LHCN-M2 (cell line): ENCODE results near the gene METTL23. TPM values are rescaled to one million over a fixed set of nuclear protein-coding genes. Genes with fewer than 3 reads are reported as not detected.

Experiments
- DNase-seq: peaks from one replicate; pipeline ENCODE4 v3.0.0-alpha.2; 2012; ENCODE audit warnings: low read depth
- polyA plus RNA-seq: library from polyadenylated mRNA; unstranded; fragments of >200 nt; gene quantifications from one replicate; pipeline ENCODE4 v1.2.1, GENCODE V29; 2012; ENCODE audit warnings: missing spikeins
- total RNA-seq: library from RNA; depleted of rRNA; stranded (reverse); fragments of >200 nt; gene quantifications from 2 replicates; pipeline ENCODE4 v1.2.3, GENCODE V29; 2014; rRNA removed

The METTL23 gene, protein sequence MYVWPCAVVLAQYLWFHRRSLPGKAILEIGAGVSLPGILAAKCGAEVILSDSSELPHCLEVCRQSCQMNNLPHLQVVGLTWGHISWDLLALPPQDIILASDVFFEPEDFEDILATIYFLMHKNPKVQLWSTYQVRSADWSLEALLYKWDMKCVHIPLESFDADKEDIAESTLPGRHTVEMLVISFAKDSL
- 40.5 and 41.2 TPM in 2 replicates for total RNA-seq
- polyA plus RNA-seq: 38.5 TPM

DNA sequence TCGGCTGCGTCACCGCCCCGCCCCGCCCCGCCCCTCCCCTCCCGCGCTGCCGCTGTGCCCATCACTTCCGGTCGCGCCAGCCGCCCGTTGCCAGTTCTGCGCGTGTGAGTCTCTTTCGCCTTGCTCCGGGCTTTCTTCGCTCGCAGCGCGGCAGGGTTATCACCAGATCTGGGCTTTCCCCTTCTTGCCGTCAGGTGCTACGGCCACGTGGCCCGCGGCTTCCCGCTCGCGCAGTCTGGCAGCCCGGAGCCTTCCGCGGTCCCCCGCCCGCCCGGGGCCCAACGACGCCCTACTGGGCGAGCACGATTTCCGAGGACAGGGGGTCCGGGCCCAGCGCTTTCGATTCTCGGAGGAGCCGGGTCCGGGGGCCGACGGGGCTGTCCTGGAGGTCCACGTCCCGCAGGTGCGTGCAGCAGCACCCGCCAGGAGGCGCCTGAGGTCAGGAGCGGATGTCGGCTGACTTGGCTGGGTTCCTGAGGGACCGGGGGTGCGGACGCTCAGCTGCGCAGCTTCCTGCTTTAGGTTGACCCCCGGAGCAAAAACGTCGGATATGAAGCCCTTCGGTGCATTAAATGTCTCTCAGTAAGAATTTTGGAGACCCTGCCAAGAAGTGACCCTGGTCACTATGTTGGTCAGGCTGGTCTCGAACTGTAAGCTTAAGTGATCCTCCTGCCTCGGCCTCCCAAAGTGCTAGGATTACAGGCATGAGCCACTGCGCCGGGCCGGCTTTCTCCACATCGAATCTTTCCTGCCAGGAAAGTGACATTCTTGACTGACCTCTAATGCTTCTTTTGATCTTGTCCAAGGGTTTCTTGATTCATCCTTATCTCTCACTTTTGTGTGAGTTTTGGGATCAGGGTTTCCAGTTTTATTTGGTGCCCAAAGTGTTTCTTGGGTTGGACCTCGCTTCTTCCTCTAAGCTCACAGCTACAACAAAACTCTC is at the start of gene METTL23:
Gene METTL23, plus strand, starts transcription at position 64 of the 943 bp plus-strand sequence. CDS start 2,872 bp downstream, outside the sequence.
- DNase-seq: peak; percentile 66

DNA sequence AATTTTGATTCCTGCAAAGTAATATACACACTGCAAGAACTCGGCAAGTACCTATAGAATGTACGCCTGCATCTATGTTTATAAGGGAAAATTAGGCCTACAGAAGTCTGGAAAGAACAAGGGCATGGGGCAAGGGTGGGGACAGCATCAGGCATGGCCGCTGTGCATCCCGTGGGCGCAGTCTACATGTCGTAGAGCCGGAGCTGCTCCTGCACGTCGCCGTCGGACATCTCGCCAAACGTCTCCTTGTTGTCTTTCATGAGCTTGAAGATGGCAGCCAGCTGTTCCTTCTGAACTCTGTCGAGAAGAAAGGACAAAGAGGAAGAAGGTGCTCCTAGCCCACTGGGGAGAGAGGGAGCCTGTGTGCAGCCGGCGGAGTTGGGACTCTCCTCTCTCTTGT is 49.2 kb upstream of the METTL23 start:
- DNase-seq: no peak

DNA sequence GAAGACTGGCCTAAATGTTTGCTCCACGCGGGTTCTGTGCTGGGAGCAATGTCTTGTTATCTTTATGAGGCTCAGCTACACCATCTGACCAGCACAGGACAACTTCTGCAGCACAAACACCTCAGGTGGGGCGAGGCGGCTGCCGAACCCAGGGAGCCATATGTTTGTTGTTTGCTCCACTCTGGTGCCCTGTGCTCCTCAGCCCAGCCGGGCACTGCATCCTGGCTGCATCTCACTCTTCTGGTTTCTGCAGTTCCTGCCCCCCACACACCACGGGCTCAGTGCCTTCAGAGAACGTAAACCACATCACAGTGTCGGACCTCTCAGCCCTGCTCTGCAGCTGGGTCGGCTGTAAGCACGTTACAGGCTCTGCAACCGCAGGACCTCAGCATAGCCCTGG is 48.3 kb upstream of the METTL23 start:
- no peak for DNase-seq

DNA sequence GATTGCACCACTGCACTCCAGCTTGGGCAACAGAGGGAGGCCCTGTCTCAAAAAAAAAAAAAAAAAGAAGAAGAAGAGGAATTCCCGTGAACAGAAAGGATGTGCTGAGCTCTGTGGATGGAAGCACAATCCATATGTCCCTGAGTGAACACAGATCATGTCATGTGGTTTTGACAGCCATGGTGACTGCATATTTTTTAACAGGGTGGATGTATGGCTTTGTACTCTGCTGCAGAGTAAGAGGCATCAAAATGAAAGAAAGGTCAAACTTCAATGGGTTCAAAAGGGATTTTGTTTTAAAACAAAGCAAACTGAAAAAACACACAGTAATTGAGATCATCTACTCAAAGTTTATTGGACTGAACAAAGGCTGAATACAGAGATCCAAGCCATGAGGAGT is 47.4 kb upstream of the METTL23 start:
- no peak for DNase-seq

DNA sequence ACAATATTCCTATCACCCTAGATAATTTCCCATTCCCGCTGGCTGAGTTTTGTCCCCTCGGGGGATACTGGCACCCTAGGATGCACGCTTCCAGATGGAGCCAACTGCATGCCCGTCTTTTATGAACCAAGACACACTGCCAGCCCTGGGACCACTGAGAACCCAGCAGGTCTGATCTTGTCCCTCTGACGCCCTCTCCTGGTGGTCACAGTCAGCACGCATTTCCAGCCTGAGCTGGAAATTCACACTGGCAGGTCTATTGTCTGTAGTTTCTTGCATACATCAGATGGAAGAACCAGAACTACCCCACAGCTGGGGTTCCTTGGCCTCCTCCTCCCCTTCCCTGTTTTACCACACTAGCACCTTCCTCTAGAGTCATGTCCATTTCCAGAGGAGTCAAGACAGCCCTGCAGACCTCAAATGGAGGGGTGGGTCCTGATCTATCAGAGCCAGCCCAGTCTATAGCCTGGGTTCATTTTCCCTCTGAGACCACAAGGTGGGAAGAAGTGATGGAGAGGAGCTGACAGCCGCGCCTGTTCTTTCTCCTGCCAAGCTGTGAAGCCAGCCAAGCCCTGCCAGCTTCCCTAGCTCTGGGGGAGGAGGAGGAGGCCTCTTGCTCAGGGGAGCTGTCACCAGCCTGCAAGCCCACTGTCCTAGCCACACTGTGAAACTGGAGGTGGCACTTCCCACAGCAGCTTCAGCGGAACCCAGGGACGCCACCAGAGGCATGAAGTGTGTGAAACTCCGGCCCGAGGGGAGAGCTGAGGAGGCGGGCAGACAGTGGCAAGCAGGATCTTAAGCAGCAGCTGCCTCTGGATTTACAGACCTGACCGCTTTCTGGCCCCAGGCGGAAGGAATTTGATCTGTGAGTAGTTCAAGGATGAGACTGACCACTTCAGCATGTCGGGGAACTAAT is 45.2 kb upstream of the METTL23 start:
- peak; percentile 95 for DNase-seq

DNA sequence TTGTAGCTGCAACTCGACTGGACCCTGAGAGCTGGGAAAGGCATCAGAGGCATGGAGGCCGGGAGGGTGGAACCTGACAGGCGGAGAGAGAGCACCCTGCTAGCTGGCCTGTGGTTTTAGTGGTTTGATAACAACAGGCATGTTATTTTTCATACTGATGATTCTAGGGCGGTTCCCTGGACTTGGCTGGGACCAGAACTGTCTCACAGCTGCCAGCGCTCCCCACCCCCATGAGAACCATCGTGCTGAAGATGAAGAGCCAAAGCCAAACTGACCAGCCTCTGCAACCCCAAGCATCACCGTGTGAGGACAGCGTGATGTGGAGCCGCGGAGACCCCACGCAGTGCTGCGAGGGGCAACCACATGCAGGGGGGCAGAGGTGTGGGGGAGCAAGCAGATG is 44.3 kb upstream of the METTL23 start:
- peak; percentile 96 for DNase-seq

DNA sequence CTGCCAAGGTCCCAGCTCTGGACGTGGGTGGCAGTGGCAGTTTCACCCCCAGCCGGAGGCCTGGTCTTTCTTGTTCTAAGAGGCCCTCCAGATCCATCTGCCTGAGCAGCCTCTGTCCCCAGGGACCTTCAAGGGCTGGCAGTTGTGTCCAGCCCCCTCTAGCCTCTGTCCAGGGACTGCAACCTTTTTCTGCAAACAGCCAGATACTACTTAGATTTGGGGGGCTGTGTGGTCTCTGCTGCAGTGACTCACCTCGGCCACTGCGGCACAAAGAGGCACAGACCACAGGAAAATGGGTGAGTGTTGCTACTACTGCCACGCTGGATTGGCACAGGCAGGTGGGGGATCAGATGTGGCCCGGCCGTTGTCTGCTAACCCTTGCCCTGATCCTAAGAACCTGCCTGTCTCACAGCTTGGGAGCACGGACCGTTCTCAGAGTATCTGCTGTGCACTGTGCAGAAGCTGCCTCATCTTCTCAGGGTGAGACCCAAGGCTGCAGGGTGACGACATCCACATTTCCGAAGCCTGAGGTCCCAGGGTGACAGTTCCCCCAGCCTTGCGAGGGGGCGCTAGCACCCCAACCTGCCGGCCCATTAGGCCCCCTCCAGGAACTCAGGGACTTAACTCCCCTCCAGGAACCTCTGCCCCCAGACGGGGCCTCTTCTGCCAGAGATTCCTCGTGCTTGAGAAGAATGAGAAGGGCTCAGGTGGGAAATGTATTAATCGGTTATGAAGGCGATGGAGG is 43.5 kb upstream of the METTL23 start:
- peak; percentile 96 for DNase-seq

DNA sequence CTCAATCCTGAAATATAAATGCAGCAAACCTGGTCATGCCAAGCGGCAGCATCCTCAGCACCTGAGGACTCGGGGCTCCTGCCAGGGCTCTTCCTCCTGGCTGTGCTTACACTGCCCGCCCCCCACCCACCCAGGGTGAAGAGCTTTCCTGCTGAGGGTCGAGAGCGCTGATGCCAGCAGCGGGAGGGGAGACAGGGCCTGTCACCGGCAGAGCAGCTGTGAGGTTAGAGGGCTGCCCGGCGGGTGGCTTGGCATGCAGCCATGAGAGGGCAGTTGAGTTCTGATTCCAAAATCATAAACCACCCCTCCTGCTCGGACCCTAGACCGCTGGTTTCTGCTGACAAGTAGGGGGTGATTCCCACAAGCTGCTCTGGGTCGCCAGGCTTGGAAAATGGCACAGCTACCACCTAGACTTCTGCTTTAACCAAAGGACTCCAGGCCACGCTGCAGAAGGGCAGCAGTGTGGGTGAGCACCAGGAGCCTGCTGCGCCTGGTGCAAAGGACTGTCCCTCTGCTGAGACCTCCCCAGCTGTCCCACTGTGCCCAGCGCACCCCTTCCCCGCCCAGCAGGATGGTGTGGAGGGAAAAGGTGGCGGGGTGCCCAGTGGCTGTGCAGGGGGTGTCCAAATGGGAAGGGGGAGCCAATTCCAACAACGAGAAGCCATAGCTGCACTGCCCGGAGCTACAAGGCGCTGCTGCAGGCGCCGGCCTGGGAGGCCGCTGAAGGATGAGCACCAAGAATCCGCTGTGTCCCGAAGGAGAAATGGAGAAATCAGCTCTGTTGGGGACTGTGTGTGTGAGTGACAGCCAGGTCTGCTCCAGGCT is 42.5 kb upstream of the METTL23 start:
- peak; percentile 51 for DNase-seq

DNA sequence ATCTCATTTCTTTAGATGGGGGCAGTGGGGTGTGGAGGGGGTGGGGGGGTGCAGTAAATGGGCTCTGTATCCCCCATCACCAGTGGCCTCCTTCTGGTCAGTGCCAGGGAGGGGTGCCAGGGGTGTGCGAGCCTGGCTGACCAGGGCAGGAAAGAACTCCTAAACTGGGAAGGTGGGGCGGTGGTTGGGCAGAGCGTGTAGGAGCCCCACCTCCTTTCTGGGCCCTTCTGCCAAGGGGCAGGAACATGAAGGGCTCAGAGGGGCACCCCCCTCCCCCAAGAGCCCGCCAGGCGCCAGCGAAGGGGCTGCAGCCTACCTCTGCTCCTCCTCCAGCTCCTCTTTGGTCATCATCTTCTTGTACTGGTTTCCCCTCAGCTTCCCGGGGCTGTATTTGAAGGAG is 41.9 kb upstream of the METTL23 start:
- DNase-seq: no peak

DNA sequence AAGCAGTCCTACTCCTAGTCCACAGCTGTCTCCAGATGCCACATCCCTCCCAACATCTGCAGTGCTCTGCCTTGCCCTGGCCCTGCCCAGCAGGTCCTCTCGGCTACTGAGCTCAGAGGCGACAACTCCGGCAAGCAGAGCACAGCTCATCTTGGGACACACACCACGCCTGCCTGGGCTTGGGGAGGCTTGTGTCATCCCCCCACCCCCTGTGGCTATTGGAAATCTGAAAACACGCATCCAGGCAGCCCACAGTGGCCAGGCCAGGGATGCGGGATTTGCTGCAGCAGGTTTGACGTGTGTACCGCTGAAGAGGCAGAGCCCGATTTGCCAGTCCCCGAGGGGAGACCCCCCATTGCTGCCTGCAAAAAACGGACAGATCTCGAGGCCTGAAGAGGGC is 41.3 kb upstream of the METTL23 start:
- DNase-seq: no peak

DNA sequence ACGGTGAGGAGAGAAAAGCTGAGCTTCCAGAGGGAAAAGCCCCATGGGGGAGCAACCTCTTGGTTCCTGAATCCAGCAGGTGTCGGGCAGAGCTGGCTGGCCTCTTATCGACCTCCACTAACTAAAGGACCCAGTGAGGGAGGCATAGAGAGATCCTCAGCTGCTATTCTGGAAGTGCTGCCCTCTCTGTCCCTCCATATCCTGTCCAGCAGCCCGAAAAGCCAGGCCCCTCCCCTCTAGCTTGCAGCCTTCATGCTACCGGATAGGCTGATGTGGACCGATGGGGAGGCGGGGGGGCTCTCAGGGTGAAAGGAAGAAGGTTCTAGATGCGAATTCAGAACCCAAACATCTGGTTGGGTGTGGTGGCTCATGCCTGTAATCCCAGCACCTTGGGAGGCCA is 40.8 kb upstream of the METTL23 start:
- no peak for DNase-seq

DNA sequence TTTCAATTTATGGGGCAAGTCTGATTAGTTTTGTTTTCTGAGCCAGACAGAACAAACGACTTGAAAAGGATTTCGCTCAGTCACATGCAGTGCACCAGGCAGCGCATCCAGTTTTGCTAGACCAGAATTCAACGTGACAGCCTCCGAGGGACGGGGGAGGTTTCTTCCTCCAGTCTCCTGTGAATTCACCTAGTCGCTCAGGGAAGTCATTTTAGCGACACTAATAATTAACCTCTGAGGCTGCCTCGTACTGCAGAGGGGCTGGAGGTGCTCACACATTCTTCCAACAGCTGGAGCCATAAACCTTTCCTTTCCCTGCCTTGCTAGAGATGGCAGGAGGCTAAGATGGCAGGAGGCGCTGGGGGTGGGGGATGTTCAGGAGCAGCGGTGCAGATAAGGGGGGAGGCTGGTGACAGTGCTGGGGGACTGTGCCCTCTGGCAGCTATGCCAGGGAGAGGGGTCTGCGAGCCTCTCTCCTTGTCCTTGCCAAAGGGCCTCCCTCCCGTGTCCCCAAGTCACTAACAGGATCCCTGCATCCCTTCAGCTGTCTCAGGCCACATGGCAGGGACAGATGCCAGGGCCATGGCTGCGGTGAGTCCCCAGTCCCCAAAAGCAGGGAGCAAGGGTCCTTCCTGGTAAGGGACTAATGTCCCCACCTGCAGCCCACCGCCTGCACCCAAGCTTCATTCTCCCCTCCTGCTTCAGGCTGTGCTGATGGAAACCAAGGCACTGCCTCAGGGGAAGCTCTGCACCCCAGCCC is 39.9 kb upstream of the METTL23 start:
- DNase-seq: no peak

DNA sequence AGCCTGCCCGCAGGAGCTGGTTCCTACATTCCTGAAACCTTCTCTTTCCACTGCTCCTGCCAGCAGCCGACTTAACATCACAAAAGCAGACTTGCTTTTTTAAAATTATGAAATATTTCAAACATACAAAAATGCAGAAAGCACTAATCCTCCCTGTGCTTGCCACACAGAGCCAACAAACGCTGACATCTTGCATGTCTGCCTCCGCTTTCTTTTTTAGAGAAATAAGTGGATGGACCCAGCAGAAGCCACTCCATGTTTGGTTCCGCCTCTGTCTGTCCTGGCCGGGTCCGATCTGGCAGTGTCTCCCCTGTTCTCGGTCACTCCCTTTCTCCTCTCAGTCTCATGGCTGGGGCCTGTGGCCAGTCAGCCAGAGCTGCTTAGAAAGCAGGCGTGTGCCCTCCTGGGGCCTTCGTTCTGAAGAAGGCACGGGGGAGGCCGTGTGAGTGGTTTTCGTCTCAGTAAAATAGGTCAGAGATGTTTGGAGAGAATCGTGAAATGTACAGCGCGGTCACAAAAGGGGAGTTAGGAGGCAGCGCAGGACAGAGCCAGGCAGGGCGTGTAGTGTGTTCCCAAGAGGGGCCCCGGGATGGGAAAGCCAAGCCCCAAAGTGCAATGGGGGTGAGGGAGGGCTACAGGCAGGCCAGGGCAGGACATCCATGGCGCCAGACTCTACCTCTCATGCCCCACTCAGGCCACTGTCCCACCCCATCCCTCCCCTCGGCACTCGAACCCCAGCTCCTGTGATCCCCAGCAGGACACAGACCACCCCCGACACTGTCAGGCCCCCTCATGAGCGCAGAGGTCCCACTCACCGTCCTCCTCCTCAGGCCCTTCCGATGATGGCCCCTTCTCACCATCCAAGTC is 39.1 kb upstream of the METTL23 start:
- DNase-seq: no peak

DNA sequence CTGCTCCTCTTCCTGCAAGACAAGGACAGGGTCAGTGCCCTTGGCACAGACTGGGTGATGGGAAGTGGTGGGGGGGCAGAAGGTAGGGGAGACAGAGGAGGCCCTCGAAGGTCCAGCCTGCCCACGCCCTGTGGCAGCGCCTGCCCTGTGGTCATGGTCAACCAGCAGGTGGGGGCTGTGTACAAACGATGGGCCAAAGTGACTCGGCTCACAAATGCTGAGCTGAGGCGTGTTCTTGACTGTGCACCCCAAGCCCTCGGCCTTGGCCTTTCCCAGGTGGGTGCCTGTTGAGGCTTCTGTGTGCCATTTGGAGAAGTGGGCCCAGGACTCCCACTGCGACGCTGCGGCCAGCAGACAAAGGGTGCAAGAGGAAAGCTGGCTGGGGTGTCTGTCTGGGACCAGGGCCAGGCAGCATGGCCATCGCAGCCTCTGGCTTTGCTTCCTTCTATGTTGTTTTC is 38.4 kb upstream of the METTL23 start:
- DNase-seq: no peak

DNA sequence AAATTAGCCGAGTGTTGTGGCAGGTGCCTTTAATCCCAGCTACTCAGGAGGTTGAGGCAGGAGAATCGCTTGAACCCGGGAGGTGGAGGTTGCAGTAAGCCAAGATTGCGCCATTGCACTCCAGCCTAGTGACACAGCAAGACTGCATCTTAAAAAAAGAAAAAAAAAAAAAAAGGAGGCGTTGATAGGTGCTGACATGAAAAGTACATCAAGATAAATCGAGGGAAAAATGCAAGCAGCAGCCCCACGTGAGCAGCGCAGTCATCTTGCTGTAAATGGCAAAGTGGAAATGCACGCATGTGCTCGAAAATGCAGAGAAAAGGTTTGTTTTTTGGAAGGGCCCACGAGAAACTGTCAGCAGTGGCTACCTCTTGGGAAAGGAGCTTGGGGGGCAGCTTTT is 36.8 kb upstream of the METTL23 start:
- no peak for DNase-seq

DNA sequence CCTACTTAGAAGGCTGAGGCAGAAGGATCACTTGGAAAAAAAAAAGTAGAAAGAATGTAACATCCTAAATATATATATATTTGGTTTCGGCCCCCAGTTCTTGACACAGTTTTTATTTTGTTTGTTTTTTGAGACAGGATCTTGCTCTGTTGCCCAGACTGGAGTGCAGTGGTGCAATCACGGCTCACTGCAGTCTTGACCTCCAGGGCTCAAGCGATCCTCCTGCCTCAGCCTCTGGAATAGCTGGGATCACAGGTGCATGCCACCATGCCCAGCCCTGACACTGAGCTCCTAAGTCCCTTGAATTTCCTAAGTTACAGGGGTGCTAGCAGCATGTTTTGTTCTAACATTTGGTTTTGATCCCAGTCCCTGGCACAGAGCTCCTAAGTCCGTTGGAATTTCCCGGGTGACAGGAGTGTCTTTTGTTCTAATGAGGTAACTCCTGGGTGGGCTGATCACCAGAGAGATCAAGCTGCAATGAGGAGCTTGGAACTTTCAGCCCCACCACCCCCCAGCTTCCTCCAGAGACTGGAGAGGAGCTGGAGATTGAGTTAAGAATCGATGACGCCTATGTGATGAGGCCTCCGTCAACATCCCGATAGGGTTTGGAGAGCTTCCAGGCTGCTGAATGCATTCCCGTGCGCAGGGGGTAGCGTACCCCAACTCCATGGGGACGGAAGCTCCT is 35.9 kb upstream of the METTL23 start:
- no peak for DNase-seq

DNA sequence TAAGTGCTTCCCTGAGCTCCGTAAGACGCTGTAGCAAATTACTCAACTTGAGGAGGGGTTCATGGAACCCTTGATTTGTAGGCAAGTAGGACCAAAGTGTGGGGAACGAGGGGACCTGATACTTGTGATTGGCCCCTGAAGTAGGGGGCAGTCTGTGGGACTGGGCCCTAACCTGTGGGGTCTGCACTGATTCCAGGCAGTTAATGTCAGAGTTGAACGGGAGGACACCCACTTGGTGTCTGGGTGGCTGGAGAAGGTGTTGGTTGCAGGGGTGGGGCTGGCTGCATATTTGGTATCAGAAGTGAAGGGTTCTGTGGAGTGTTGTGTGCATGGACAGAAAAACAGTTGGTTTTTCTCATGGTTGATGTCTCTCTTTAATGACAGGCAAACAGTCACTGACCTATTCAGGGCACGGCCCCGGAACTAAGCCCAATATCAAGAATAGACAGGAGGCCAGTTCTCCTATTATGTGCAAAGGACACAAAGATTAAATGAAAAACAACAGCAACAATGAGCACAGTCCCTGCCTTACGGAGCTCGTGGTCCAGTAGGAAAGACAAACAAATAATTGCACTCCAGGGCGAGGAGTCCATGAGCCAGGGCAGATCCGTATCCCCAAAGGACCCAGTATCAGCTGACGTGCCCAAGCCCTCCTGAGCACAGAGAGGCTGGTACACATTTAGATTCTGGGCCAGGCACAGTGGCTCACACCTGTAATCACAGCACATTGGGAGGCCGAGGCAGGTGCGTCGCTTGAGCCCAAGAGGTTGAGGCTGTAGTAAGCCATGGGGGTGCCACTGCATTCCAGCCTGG is 35.1 kb upstream of the METTL23 start:
- DNase-seq: no peak
